Activated B cell treated with CpG ODN at 0.5 μM for 24 hours (primary cell): ENCODE results near the gene NCL. TPM values are rescaled to one million over a fixed set of nuclear protein-coding genes. Genes with fewer than 3 reads are reported as not detected.
"Not testable (repeated sequence)": the region's sequence is repeated elsewhere in the genome, so short reads cannot be mapped to it uniquely, and the experiment has no call there.

Source experiments
- ATAC-seq: fragments of 200-7000 bp; cut with Tn5 transposase; one replicate; pipeline ENCODE4 v1.10.0; 2021; ENCODE audit warnings: low read depth, mild to moderate bottlenecking, moderate library complexity
- CTCF ChIA-PET: fragments of 350-600 bp; sonication (Branson Sonifier 250); formaldehyde crosslinking; loops from one replicate; lab custom pipeline; 2021; ENCODE audit warnings: antibody characterized with exemption; lab: Charles Lee
- POLR2A ChIA-PET: fragments of 350-600 bp; sonication (Branson Sonifier 250); formaldehyde crosslinking; loops from one replicate; lab custom pipeline; 2021; ENCODE audit warnings: antibody characterized with exemption; lab: Charles Lee
- DNase-seq: peaks from one replicate; pipeline ENCODE4 v3.0.0; 2022
- H3K27ac Mint-ChIP-seq: one replicate; pipeline ENCODE4 v1.8.0; 2020; ENCODE audit warnings: mixed read lengths
- H3K27me3 Mint-ChIP-seq: one replicate; pipeline ENCODE4 v1.8.0; 2021; ENCODE audit warnings: mixed read lengths
- H3K36me3 Mint-ChIP-seq: one replicate; pipeline ENCODE4 v1.8.0; 2021; ENCODE audit warnings: low read depth, mixed read lengths
- H3K4me1 Mint-ChIP-seq: one replicate; pipeline ENCODE4 v1.8.0; 2021; ENCODE audit warnings: mixed read lengths
- H3K4me3 Mint-ChIP-seq: one replicate; pipeline ENCODE4 v1.8.0; 2020; ENCODE audit warnings: mild to moderate bottlenecking, mixed read lengths
- H3K9me3 Mint-ChIP-seq: one replicate; pipeline ENCODE4 v1.8.0; 2020; ENCODE audit warnings: mixed read lengths
- CTCF ChIP-seq: fragments of 200-600 bp; IDR thresholded peaks from one replicate; pipeline ENCODE4 v1.8.0; 2022; ENCODE audit warnings: antibody characterized with exemption, mild to moderate bottlenecking
- intact Hi-C: fragments of 100-400 bp; cut with micrococcal nuclease; formaldehyde crosslinking; loops from one replicate; pipeline ENCODE4 v1.15.1; 2024
- total RNA-seq: library from RNA; stranded (reverse); gene quantifications from 2 replicates; pipeline ENCODE4 v1.2.3, GENCODE V29; 2022

The NCL gene
- total RNA-seq, 1 donor from 2014 or later, result 693 TPM

GRCh38 chr2:231433990-231434389 lies 30.3 kb downstream of the NCL start:
- no peak overlapping the region for H3K4me3 Mint-ChIP-seq
- DNase-seq (no peak), ATAC-seq (no peak)
- POLR2A ChIA-PET, result no interaction called here
- CTCF ChIA-PET, result no interaction called here
- H3K36me3 Mint-ChIP-seq, result no peaks in the 10 kb centered on the region
- H3K27me3 Mint-ChIP-seq, result no peaks in the 10 kb centered on the region
- no peak for TF ChIP-seq CTCF
- H3K9me3 Mint-ChIP-seq, result peaks cover 14% of the 10 kb centered on the region
- intact Hi-C loops, result no loop called here
- no peak overlapping the region for H3K27ac Mint-ChIP-seq
- no peaks in the 10 kb centered on the region for H3K4me1 Mint-ChIP-seq

GRCh38 chr2:231431606-231432005 lies 32.7 kb downstream of the NCL start:
- no peak for TF ChIP-seq CTCF
- DNase-seq (no peak), ATAC-seq (no peak)
- H3K27me3 Mint-ChIP-seq, result no peaks in the 10 kb centered on the region
- H3K27ac Mint-ChIP-seq, result no peak overlapping the region
- no peaks in the 10 kb centered on the region for H3K36me3 Mint-ChIP-seq
- H3K4me1 Mint-ChIP-seq, result no peaks in the 10 kb centered on the region
- intact Hi-C loops, result no loop called here
- ChIA-PET POLR2A (no interaction called here), CTCF (interaction anchor here (1.3 kb wide), 1 partner anchor 20 kb away, joined by 3 read pairs; no protein-coding TSS in a partner anchor)
- H3K4me3 Mint-ChIP-seq, result no peak overlapping the region
- H3K9me3 Mint-ChIP-seq, result peaks cover 14% of the 10 kb centered on the region

- DNase-seq, CTCF ChIA-PET, ATAC-seq, intact Hi-C loops, H3K27me3 Mint-ChIP-seq, H3K36me3 Mint-ChIP-seq, H3K4me1 Mint-ChIP-seq, H3K4me3 Mint-ChIP-seq, H3K27ac Mint-ChIP-seq: not testable (repeated sequence)
- peaks cover 14% of the 10 kb centered on the region for H3K9me3 Mint-ChIP-seq
- POLR2A ChIA-PET, result interaction anchor here (0.6 kb wide), 1 partner anchor 21 kb away, joined by 5 read pairs; no protein-coding TSS in a partner anchor
Observed at GRCh38 chr2:231430437-231430836, 33.8 kb downstream of the NCL start.

GRCh38 chr2:231429901-231430300 lies 34.4 kb downstream of the NCL start:
- Mint-ChIP-seq H3K27me3 (no peaks in the 10 kb centered on the region), H3K4me3 (no peak overlapping the region), H3K9me3 (peaks cover 14% of the 10 kb centered on the region), H3K36me3 (no peaks in the 10 kb centered on the region), H3K27ac (no peak overlapping the region), H3K4me1 (no peaks in the 10 kb centered on the region)
- no peak for TF ChIP-seq CTCF
- no peak for DNase-seq
- CTCF ChIA-PET, result no interaction called here
- intact Hi-C loops, result no loop called here
- POLR2A ChIA-PET, result no interaction called here
- ATAC-seq, result no peak

- TF ChIP-seq CTCF, result no peak
- H3K27ac Mint-ChIP-seq, result no peak overlapping the region
- H3K4me3 Mint-ChIP-seq, result no peak overlapping the region
- ChIA-PET POLR2A (interaction anchor here (0.7 kb wide), 2 partner anchors 35 to 412 kb away, joined by 5 to 7 read pairs; no protein-coding TSS in a partner anchor), CTCF (no interaction called here)
- H3K9me3 Mint-ChIP-seq, result peaks cover 14% of the 10 kb centered on the region
- DNase-seq (no peak), ATAC-seq (no peak)
- H3K4me1 Mint-ChIP-seq, result no peaks in the 10 kb centered on the region
- peaks cover 2% of the 10 kb centered on the region for H3K27me3 Mint-ChIP-seq
- intact Hi-C loops, result no loop called here
- no peaks in the 10 kb centered on the region for H3K36me3 Mint-ChIP-seq
Observed at GRCh38 chr2:231429152-231429551, 35.1 kb downstream of the NCL start.

GRCh38 chr2:231427116-231427515 lies 37.2 kb downstream of the NCL start:
- ChIA-PET CTCF (no interaction called here), POLR2A (no interaction called here)
- H3K4me1 Mint-ChIP-seq, result no peaks in the 10 kb centered on the region
- H3K36me3 Mint-ChIP-seq, result no peaks in the 10 kb centered on the region
- no peak for DNase-seq
- intact Hi-C loops, result no loop called here
- peaks cover 2% of the 10 kb centered on the region for H3K27me3 Mint-ChIP-seq
- no peak for ATAC-seq
- H3K27ac Mint-ChIP-seq, result no peak overlapping the region
- no peak overlapping the region for H3K4me3 Mint-ChIP-seq
- peaks cover 14% of the 10 kb centered on the region for H3K9me3 Mint-ChIP-seq
- no peak for TF ChIP-seq CTCF
